Activated CD8-positive, alpha-beta memory T cell treated with anti-CD3 and anti-CD28 coated beads, Interleukin-2, amount 50 U/mL, for 24 hours (primary cell): Measurements from ENCODE around the gene ZFP1.
"Not testable (repeated sequence)": the region's sequence is repeated elsewhere in the genome, so short reads cannot be mapped to it uniquely, and the experiment has no call there.

Experiments used
- DNase-seq: peaks from one replicate; pipeline ENCODE4 v3.0.0-alpha.2; 2020; ENCODE audit errors: extremely low read depth

Gene ZFP1

DNA sequence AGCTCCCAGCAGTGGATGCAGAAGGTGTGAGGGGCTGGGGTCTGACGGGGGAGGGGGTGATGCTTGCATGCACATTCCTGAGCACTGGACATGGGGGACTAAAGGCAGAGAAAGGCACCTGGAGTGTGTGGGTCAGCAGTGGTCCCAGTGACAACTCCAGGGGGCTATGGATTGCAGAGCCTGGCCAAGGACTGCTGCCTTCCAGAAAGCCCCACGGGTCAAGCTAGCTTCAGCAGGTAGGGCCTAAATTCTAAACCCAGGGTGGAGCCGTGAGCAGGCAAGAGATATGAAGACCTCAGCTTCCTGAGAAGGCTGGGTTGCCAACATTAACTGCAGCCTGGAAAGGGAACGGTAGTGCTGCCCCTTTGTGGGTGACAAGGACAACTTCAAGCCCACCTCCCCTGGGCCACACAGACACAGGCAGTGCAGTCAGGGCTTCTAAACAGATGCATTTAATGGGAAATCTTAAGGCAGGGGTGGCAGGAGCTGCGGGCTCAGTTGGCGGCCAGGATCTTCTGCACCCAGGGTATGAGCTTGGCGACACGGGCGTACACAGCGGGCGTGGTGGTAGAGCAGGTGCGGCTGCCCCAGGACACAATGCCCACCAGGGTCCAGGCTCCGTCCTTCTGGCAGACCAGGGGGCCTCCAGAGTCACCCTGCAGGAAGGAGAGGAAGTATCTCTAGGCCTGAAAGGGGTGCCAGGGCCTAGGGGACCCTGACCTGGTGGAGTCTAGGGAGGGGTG lies 55.5 kb downstream of the ZFP1 start:
- DNase-seq = no peak

GRCh38 chr16:75204410-75204758 lies 56.1 kb downstream of the ZFP1 start:
- DNase-seq = no peak

DNA sequence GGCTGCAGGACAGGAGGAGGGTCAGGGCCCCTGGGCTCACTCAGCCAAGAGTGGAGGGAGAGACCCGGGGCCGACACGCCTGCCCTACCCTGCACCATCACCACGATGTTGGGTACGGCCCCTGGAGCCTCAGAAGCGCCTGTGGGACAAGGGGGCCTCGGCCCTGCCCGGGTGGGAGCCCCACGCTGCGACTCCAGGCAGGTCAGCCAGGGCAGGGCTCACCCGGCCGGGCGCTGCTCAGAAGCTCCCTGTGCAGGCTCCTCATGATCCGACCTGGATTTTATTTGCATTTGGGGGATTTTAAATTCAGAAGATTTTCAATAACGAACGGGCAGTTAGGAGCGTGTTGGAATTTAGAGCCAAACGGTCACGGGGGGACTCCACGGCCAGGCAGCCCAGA lies 56.6 kb downstream of the ZFP1 start:
- DNase-seq = not testable (repeated sequence)

DNA sequence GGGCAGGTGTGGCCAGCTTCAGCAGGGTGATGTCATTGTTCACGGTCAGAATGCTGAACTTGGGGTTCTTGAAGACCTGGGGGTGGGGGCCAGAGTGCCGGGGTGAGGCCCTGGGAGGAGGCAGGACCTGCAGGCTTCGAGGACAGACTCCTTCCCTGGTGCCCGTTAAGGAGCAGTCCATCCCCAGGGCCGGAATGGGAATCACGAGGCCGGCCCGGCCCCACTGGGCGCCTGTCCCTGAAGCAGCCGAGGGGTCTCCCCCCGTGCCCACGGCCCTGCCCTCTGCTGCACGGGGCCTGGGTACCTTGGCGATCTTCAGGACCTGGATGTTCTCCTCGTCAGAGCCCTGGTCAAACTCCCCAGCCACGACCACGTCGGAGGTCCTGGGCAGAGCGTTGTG lies 57.1 kb downstream of the ZFP1 start:
- DNase-seq = not testable (repeated sequence)

DNA sequence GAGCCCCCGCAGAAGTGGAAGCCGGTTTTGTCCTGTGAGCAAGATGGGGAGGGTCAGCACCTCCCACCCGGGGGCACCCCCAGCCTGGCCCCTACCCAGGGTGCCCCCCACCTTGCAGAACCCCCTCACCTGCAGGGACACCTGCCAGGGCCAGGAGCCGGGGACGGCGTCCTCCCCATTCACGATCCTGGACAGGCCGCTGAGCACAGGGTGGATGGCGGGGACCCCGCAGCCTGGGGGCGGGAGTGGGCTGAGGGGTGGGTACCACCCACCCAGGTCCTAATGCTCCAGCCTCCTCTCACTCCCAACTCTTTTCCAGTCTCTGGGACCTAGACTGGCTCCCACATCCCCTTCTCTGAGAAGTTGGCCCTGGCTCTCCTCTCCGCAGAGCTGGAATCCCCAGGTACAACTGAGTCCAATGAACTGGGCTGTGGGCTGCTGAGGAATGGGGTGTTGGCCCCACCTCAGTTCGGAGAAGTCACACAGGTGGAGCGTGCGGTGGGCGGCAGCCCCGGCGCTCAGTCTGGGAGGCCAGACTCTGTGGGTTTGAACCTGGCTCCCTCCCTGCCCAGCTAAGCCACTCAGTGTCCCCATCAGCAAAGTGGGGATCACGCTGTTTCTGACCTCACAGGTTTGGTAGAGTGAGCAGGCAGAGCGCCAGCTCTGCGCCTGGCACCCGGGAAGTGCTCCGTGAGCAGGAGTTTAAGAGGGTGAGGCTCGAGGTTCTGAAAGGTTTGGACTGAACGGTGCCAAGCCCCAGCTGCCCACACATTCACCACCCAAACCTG lies 57.8 kb downstream of the ZFP1 start:
- DNase-seq = not testable (repeated sequence)

GRCh38 chr16:75206749-75207451 lies 58.6 kb downstream of the ZFP1 start, which contains the start of gene CTRB2:
TSS of gene CTRB2 (minus strand) at chr16:75207161. CDS start at chr16:75207141, 20 bp downstream.
- no peak for DNase-seq

GRCh38 chr16:75207831-75208230 lies 59.5 kb downstream of the ZFP1 start:
- DNase-seq = no peak

DNA sequence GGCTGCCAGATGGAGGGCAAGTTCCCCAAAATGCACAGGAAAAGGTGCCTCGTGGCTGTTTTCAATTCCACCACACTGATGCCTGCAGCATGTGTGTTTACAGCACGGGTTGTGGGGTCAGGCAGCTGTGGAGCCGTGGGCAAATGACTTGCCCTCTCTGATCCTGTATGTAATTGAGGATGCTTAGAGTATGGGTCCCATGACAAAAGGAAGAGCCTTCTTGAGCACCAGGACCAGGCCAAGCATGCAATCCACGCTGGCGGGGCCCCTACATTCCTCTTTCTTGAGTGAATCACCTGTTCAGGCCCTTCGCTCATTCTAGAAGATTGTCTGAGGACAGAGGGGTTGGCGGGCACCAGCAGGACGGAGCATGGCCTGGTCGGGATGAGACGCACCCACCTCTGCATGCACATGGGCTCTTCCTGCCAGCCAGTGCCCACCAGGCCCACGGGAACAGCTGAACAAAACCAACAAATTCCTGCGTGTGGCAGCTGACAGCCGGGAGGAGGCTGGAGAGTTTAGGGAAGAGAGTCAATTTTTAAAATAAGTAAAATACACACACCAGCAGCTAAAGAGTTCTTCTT lies 60.0 kb downstream of the ZFP1 start:
- no peak for DNase-seq

GRCh38 chr16:75208861-75209505 lies 60.7 kb downstream of the ZFP1 start:
- DNase-seq = no peak

GRCh38 chr16:75209514-75209913 lies 61.2 kb downstream of the ZFP1 start:
- DNase-seq = not testable (repeated sequence)

DNA sequence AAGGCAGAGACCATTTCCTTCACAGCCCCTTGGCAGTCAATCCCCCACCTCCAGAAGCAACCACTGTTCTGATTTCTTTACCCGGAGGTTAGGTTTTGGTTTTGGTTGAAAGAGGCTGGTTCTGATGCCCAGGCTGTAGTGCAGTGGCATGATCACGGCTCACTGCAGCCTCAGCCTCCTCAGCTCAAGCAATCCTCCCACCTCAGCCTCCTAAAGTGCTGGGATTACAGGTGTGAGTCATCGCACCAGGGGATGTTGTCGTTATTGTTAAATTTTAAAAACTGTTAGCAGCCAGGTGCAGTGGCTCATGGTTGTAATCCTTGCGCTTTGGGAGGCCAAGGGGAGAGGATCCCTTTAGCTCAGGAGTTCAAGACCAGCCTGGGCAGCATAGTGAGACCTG lies 61.6 kb downstream of the ZFP1 start:
- no peak for DNase-seq

DNA sequence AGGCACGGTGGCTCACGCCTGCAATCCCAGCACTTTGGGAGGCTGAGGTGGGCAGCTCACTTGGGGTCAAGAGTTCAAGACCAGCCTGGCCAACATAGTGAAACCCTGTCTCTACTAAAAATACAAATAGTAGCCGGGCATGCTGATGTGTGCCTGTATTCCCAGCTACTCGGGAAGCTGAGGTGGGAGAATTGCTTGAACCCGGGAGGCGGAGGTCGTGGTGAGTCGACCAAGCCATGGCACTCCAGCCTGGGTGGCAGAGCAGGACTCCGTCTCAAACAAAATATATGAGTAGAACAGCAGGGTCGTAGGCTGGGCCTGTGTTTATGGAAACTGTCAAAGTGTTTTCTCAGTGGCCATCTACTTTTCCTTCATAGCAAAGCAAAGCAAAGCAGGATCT lies 63.0 kb downstream of the ZFP1 start:
- not testable (repeated sequence) for DNase-seq

DNA sequence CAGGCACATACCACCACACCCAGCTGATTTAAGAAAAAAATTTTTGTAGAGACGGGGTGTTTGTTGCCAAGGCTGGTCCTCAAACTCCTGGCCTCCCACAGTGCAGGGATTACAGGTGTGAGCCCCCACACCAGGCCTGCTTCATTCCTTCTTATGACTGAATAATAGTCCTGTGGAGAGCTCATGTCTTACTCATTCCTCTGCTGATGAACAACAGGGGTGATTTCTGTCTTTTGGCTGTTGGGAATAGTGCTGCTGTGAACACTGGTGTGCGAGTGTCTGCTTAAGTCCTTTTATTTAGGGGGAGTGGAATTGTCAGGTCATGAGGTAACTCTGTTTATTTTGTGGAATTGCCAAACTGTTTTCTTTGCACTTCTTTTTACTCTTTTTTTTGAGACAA lies 67.8 kb downstream of the ZFP1 start:
- no peak for DNase-seq

GRCh38 chr16:75216576-75216975 lies 68.3 kb downstream of the ZFP1 start:
- no peak for DNase-seq

DNA sequence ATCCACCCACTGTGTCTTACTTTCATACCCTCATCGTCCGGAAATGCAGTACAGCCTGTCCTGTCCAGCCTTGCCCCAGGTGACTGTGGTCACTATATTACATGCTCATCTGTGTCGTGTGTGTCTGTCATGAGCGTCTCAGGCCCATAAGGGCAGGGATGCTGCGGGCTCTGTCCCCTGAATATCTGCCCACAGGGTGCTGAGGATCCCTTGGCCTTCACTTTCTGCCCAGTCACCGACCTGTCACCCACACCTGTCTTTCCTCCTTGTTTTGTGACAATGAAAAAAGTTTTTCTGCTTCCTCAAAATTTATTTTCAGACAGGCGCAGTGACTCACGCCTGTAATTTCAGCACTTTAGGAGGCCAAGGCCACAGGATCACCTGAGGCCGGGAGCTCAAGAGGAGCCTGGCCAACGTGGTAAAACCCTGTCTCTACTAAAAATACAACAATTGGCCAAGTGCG lies 69.1 kb downstream of the ZFP1 start:
- no peak for DNase-seq

DNA sequence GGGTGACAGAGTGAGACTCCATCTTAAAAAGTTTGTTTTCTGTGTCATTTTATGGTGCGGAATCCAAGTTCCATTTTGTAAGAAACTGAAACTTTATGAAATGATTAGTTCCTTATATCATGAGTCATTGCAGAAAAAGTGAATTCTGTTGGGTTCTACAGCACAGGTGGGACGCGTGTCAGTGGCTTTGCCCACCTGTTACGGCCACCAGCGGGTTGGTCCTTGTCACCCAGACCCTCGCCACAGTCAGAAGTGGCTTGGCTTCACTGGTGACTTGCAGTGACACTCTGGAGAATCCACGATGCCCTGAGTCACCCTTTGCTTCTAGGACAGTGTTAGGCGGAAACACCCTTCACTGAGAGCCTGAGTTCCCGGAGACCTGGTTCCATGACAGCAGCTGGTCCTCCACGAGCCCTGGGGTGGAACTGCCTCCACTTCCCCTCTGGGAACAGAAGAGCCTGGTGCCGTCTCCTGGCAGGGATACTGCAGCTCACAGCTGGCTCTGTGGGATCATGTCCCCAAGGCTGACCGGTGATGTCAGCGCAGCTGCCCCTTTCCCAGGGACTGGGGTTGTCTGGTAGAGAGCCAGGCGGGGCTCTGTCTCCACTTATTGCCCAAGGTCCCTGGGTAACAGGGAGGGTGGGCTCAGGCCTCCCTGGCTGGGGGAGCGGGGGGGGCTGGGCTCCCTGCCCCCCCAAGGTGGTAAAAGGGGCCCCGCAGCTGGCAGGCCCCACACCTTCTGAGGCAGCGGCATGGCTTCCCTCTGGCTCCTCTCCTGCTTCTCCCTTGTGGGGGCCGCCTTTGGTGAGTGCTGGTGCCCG lies 70.1 kb downstream of the ZFP1 start, which contains the start of gene CTRB1:
Gene CTRB1 (plus strand): TSS at position 733 of the 821 bp plus-strand sequence. CDS start 20 bp downstream, at position 753.
- DNase-seq = no peak

GRCh38 chr16:75219088-75219487 lies 70.8 kb downstream of the ZFP1 start:
- DNase-seq = no peak

GRCh38 chr16:75219838-75220237 lies 71.5 kb downstream of the ZFP1 start:
- DNase-seq = no peak
